Activated T-cell treated with anti-CD3 and anti-CD28 coated beads, Interleukin-2, amount 50 U/mL, for 4 hours (primary cell): Measurements from ENCODE around the gene KCNJ10. TPM values are rescaled to one million over a fixed set of nuclear protein-coding genes. Genes with fewer than 3 reads are reported as not detected.

Experiments
- ATAC-seq, 2 donors: fragments of 200-7000 bp; cut with Tn5 transposase; one replicate each; pipeline ENCODE4 v1.10.0; 2021
- DNase-seq: peaks from one replicate; pipeline ENCODE4 v3.0.0-alpha.2; 2020
- H3K27me3 Mint-ChIP-seq: one replicate; pipeline ENCODE4 v1.8.0; 2021; ENCODE audit warnings: low read depth, mixed read lengths
- H3K36me3 Mint-ChIP-seq: one replicate; pipeline ENCODE4 v1.8.0; 2022; ENCODE audit warnings: mixed read lengths; ENCODE audit not compliant: insufficient read depth
- H3K4me1 Mint-ChIP-seq: one replicate; pipeline ENCODE4 v1.8.0; 2021; ENCODE audit warnings: low read depth, mixed read lengths
- H3K4me3 Mint-ChIP-seq: one replicate; pipeline ENCODE4 v1.8.0; 2021; ENCODE audit warnings: mild to moderate bottlenecking, moderate library complexity, mixed read lengths
- H3K9me3 Mint-ChIP-seq: one replicate; pipeline ENCODE4 v1.8.0; 2021; ENCODE audit warnings: mixed read lengths
- total RNA-seq, 3 donors: library from RNA; stranded (reverse); gene quantifications; one replicate each; pipeline ENCODE4 v1.2.1, GENCODE V29; 2021

KCNJ10 gene
- total RNA-seq, 3 donors from 2014 or later = 0.32 TPM; not detected in 2

DNA sequence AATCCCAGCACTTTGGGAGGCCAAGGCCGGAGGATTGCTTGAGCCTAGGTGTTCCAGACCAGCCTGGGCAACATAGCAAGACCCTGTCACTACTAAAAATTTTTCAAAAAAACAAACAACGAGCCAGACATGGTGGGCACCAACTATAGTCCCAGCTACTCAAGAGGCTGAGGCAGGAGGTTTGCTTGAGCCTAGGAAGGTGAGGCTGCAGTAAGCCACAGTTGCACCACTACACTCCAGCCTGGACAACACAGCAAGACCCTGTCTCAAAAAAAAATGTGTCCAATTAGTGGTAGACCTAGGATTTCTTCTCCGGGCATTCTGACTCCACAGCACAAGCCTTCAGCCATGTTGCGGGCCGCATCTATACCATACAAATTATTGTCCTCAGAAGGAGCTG, 35.2 kb upstream of the KCNJ10 start:
- Mint-ChIP-seq H3K9me3 (no peaks in the 10 kb centered on the region), H3K4me1 (peaks cover 21% of the 10 kb centered on the region), H3K4me3 (no peak overlapping the region), H3K27me3 (no peaks in the 10 kb centered on the region), H3K36me3 (no peaks in the 10 kb centered on the region)
- no peak for ATAC-seq
- no peak for DNase-seq

- DNase-seq (no peak), ATAC-seq (no peak)
- Mint-ChIP-seq H3K27me3 (no peaks in the 10 kb centered on the region), H3K9me3 (no peaks in the 10 kb centered on the region), H3K4me1 (peaks cover 26% of the 10 kb centered on the region), H3K36me3 (no peaks in the 10 kb centered on the region), H3K4me3 (no peak overlapping the region)
These were observed 34.5 kb upstream of the KCNJ10 start for GRCh38 chr1:160104486-160104885.

- ATAC-seq = no peak
- H3K36me3 Mint-ChIP-seq = no peaks in the 10 kb centered on the region
- no peaks in the 10 kb centered on the region for H3K27me3 Mint-ChIP-seq
- H3K4me1 Mint-ChIP-seq = peaks cover 31% of the 10 kb centered on the region
- no peak overlapping the region for H3K4me3 Mint-ChIP-seq
- DNase-seq = no peak
- no peaks in the 10 kb centered on the region for H3K9me3 Mint-ChIP-seq
These were observed 33.9 kb upstream of the KCNJ10 start for GRCh38 chr1:160103658-160104408.

GRCh38 chr1:160101717-160102522, 32.0 kb upstream of the KCNJ10 start:
- H3K4me1 Mint-ChIP-seq = peaks cover 42% of the 10 kb centered on the region
- DNase-seq (no peak), ATAC-seq (no peak)
- no peaks in the 10 kb centered on the region for H3K36me3 Mint-ChIP-seq
- H3K4me3 Mint-ChIP-seq = no peak overlapping the region
- H3K27me3 Mint-ChIP-seq = no peaks in the 10 kb centered on the region
- no peaks in the 10 kb centered on the region for H3K9me3 Mint-ChIP-seq

DNA sequence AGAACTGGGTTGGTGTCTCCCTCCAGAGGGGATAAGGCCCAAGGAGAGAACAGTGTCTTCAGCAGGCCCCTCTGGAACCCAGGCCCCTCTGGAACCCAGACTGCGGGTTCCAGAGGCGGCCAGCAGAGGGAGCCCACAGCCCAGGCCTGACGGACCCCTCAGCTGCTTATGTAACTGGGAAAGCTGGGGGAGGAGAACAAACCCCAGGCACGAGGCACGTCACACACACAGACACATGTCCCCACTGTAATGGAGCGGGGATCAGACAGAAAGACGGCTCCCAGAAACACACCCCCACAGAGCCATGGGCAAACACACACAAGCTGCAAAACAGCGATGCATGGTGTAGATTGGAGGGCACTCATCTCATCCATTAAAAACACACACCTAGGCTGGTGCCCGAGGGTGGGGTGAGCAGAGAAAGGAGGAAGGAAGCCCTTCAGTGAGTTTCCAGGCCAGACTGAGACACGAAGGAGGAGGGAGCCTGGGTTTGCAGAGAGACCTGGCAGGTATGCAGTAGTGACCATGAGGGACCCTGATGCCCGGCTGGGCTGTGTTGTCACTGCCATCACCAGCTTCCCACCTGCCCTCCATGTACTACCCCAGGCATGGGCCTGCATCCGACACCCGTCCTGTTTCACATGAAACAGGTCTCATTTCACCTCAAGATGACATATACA, 31.2 kb upstream of the KCNJ10 start:
- Mint-ChIP-seq H3K4me1 (peaks cover 49% of the 10 kb centered on the region), H3K36me3 (no peaks in the 10 kb centered on the region), H3K9me3 (no peaks in the 10 kb centered on the region), H3K27me3 (no peaks in the 10 kb centered on the region), H3K4me3 (no peak overlapping the region)
- DNase-seq = peak; percentile 70
- ATAC-seq = peak; percentile 15 to 20

DNA sequence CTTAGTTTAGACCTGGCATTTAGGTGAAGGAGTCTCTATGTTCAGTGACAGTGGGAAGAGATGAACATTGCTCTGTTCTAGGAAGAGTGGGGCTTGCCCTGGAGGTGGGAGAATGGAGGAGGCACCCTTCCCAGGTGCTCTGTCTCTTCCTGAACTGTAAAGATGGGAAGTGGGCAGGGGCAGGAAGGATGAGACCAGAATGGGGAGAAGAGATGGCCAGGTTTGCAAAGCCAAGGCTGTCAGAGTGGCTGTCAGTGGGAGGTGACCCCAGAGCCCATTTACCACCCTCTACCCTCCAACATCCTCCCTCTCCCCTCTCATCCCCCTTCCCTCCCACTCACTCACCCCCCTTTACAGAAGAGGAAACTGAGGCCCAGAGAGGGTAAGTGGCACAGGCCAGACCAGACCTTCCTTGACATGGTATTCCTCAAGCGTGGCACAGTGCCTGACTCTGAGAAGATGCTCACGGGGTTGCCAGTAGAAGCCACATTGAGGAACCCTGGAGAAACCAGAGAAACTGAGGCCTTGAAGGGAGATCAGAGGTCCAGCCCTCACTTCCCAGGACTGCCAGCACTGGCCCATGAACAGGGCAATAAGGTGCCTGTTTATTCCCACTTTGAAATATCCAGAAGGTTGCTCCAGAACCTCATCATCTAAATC, 29.9 kb upstream of the KCNJ10 start:
- no peaks in the 10 kb centered on the region for H3K9me3 Mint-ChIP-seq
- no peak for ATAC-seq
- peaks cover 58% of the 10 kb centered on the region for H3K4me1 Mint-ChIP-seq

GRCh38 chr1:160098852-160099561, 29.0 kb upstream of the KCNJ10 start:
- Mint-ChIP-seq H3K27me3 (no peaks in the 10 kb centered on the region), H3K4me3 (peak overlapping the region; percentile 73), H3K9me3 (no peaks in the 10 kb centered on the region), H3K4me1 (peaks cover 61% of the 10 kb centered on the region), H3K36me3 (peaks cover 5% of the 10 kb centered on the region)
- peak; percentile 99 for DNase-seq
- ATAC-seq = peak; percentile 90 to 91

More for the DNA sequence above, 29.9 kb upstream of the KCNJ10 start:
- no peaks in the 10 kb centered on the region for H3K36me3 Mint-ChIP-seq
- no peaks in the 10 kb centered on the region for H3K27me3 Mint-ChIP-seq
- no peak for DNase-seq
- H3K4me3 Mint-ChIP-seq = peak overlapping the region; percentile 73

DNA sequence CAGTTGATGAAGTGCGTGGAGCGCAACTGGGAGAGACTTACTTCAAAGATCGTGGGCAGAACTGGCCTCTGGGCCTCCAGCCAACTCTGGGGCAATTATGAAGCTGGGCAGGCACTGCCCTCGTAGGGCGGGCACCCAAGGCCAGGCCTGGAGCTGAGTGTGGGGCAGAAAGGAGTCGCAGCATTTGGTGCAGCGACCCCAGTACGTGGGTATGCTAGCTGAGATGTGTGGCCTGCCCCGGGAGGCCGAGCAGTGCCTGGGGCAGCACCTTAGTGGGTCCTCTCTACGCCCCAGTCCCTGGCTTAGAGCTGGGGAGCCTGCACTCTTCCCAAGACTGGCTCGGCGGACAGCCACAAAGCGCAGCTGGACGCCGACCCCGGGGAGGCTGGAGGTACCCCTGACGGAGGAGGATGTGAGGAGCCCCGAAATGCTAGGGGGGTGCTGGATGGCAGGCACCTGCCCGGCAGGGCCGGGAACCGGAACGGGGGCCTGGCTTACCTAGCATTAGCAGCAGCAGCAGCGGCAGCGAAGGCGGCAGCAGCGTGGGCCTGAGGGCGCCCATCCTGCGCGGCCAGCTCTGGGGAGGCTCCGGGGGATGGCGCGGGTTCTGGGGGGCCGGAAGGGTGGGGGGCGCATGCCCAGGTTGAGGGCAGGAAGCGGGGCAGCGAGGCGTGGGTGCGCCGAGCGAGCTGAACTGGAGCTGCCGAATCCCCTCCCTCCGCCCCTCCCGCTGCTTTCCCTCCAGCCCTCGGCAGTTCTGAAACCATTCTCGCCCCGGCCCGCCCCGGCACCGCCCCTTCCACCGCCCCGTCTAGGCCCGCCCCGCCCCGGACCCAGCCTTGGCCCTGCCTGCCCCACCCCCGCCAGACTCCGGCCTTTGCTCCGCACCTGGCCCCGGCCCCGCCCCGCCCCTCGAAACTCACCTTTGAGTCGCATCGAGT, 28.2 kb upstream of the KCNJ10 start, which contains the start of gene IGSF8:
Gene IGSF8, minus strand, starts transcription at position 709 of the 941 bp plus-strand sequence. Its CDS starts 147 bp downstream, at position 562.
- peak; percentile 92 for DNase-seq
- ATAC-seq = peak; percentile 64 to 69
- no peaks in the 10 kb centered on the region for H3K9me3 Mint-ChIP-seq
- H3K4me3 Mint-ChIP-seq = peak within 1 kb of the TSS; percentile 88
- peaks cover 5% of the 10 kb centered on the region for H3K36me3 Mint-ChIP-seq
- H3K27me3 Mint-ChIP-seq = no peaks in the 10 kb centered on the region
- peaks cover 61% of the 10 kb centered on the region for H3K4me1 Mint-ChIP-seq

DNA sequence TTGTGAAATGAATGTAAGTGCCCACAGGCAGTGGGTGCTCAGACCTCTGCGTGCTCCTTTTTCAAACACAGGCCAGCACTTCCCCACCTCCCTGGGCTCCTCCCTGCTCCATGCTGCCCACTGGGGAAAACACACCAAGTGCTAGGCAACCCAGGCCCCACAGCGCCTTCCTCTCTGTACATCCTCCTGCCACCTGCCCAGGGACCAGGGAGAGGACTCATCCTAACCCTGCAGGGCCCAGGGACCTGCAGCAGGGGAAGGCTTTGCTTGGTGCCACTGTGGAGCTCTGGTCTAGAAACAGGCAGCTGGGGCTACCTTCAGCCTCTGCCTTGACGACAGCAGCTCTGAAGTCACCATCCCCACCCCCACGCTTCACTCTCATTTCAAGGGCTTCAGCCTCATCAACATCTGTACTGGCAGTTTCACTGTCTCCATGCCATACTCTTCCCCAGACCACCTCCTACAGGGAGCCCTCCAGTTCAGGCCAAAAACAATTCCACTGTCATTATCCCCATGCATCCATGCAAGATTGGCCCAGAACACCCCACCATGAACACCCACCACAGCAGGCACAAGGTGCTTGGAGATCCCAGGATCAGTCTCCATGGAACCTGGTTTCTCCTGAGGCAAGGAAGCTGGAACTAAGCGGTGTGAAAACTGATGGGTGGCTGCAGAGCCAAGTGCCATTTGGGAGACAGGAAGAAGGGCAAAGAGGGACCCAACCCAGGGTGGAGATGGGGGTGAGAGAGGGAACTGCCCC, 27.4 kb upstream of the KCNJ10 start:
- H3K36me3 Mint-ChIP-seq = peaks cover 5% of the 10 kb centered on the region
- no peak for ATAC-seq
- H3K4me1 Mint-ChIP-seq = peaks cover 57% of the 10 kb centered on the region
- DNase-seq = no peak
- peak overlapping the region; percentile 88 for H3K4me3 Mint-ChIP-seq
- no peaks in the 10 kb centered on the region for H3K9me3 Mint-ChIP-seq
- H3K27me3 Mint-ChIP-seq = no peaks in the 10 kb centered on the region

DNA sequence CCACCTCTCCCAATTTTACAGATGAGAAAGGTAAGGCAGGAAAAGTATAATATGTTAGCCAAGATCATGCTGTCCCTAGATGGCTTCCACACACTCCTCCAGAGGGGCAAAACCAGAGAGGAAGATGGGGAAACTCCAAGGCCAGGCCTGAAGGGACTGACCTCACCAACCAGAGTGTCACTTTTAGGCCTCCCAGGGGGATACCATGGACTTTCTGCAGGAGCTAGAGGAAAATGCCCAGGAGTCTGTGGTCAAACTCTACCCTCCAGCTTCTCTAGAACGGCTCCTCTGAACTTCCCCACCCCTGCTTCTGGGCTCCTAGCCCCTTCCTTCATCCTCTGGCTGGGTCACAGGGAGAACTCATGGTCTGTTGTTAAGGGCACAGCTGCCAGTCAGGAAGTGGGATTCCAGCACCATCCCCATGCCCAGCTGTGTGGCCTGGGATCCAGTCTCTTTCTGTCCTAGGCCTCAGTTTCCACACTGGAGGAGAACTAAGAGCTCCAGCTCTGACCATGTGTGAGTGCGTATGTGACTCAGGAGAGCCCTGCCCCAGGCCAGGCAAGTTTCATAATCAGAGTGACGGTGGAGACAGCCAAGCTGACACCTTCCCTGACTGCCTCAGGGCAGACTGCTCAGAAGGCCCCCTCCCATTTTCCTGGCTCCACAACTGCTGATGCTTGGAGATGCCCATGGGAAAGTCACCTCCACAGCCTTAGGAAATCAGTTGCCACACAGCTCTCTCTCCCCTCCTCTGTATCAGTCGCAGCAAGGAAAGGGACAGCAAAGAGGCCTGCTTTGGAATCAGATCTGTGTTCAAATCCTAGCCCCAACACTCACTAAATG, 26.5 kb upstream of the KCNJ10 start:
- Mint-ChIP-seq H3K27me3 (no peaks in the 10 kb centered on the region), H3K9me3 (no peaks in the 10 kb centered on the region), H3K36me3 (peaks cover 5% of the 10 kb centered on the region), H3K4me3 (peak overlapping the region; percentile 88), H3K4me1 (peaks cover 49% of the 10 kb centered on the region)
- no peak for ATAC-seq
- no peak for DNase-seq

- peaks cover 8% of the 10 kb centered on the region for H3K36me3 Mint-ChIP-seq
- no peaks in the 10 kb centered on the region for H3K27me3 Mint-ChIP-seq
- no peak overlapping the region for H3K4me3 Mint-ChIP-seq
- no peak for ATAC-seq
- H3K9me3 Mint-ChIP-seq = no peaks in the 10 kb centered on the region
- DNase-seq = no peak
- H3K4me1 Mint-ChIP-seq = peaks cover 42% of the 10 kb centered on the region
These were observed 25.6 kb upstream of the KCNJ10 start for GRCh38 chr1:160095382-160096105.
